NCI-H524 treated with DMSO at 0.1 percent for 48 hours (cell line): ENCODE measurements around the gene ROR2.

Experiments
- DNase-seq: peaks from one replicate; lab custom pipeline; 2025; lab: John Stamatoyannopoulos, UW

ROR2 gene

DNA sequence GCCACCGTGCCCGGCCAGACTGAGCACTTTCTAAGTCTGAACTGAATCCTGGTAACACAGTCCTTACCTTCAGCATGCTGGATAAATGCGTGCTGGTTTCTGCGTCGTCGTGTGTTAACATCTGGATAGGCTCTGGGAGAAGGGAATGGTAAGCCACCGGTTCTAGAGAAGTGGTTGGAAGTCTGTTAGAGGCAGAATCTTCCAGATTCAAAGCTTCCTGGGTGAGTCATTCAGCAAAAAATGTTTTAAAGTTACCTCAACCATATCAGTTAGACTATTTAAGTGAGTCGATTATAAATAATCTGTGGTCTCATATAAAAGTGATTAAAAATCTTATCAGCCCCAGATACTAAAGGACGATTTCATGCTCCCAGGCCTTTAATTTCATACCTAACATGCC is 269.9 kb downstream of the ROR2 start:
- DNase-seq, result no peak

DNA sequence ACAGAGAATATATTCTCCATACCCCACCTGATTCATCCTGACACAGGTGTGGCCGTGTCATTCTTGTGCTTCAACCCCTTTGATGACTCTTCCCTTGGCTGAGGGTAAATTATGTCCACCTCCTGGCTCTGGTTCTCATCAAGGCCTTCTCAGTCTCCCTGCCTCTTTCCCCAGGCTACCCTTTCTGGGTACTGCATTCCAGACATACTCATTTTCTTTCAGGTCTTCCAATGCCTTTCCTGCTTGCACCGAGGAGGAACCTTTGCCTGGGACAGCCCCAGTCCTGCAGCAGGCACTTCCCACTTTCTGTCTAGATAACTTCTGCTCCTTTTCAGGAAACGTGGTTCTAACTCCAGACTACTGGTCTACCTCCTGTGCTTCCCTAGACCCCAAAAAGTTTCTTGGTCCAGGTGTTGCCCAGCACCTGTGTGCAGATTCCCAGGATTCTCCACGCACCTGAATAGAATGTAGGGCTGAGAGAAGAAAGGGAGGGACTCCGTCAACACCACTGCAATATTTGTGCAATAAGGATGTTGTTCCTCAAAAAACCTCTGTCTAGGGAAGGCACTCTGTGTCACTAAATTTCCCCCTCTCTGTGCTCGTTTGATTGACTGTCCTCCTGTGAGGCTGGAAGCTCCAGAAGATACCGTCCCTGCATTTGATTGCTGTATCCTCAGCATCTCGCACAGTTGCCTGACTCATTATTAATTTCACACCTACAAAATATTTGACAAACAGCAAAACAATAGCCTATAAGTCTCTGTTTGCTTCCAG is 271.0 kb downstream of the ROR2 start:
- no peak for DNase-seq

DNA sequence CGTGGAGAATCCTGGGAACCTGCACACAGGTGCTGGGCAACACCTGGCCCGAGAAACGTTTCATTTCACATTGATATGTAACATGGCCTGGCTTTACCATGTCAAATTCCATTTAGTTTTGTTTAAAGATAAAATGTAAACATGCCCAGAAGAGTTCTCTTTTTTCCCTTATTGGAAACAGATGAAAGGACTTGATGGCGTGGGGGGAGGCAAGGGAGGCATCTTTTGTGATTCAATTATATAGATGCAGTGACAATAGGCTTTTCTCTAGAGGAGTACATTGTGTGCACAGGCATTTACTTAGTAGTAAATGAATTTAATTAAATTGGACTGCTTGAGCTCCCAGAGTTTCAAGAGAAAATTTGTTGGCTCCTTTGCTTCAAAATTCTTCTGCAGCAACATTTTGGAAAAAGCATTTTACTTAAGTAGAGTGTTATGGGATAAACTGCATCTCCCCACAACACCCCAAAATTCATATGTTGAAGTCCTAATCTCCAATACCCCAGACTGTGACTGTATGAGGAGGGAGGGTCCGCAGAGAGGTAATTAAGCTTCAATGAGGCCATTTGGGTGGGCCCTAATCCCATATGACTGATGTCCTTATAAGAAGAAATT is 272.1 kb downstream of the ROR2 start:
- no peak for DNase-seq

DNA sequence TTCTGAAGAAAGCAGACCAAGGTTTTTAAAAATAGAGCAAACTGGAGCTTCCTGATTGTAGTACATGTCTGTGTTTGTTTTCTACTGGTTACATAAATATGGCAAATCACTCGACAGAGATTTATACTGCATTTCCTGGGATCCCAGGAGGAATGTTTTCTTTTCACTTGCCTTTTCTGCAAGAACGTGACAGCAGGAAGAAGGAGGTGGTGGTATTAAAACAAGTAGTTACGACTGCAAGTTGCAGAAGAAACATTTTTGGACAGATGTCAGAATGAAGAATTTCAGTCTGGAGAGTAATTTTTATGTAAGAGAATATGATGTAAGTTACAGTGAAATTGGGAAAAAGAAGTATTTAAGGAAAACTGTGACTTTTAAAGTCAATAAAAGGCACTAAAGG is 272.7 kb downstream of the ROR2 start:
- no peak for DNase-seq

DNA sequence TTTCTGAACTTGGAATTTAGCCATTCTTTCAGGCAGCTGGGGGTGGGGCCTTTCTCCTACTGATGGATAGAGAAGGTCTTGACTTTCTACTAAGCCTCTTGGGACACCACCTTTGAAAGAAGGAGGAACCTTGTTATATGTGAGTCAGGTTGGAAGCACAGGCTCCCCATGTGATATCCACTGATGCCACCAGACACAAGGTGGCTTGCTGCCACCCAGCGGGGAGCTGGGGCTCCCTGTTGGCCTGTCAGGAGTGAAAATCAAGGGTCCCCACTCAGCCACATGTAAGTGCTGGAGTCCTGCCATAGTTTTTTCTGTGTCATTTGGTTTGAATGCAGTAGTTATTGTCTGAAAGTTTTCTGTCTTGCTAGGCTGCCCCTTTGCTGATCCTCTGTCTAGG is 274.0 kb downstream of the ROR2 start:
- DNase-seq, result no peak

DNA sequence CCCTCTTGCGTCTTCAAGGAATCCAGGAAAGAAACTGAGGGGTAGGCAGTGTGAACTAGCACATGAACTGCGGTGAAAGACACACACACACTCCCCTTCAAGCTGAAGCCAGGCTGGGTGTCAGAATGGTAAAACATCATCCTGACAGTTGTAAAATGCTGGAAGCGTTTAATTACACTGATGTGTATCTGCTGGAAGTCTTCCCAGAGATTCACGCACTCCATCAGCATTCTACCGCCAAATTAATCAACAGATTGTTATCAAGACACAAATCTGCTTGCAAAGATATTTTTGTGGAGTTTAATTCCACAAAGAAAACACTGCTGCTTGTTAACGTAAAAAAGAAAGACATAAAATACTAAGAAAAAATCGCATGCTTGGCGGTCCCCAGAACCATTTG is 285.4 kb downstream of the ROR2 start:
- no peak for DNase-seq

DNA sequence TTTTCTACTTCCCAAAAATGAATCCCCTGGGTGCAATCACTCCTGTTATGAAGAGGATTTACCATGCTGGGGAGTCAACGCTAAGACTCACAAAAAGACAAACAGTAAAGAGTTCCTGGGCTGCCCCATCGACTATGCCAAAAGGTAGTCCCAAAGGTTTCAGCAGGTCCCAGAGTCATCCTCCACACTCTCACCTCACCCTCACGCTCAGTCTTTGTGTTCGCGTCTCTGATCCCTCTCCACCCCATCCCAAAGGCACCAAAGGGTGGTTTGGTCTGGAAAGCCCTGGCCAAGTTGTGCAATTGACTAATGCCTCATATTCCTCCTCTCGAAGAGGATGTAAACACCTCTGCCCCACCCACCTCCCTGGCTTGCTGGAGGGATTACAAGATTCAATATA is 286.2 kb downstream of the ROR2 start:
- no peak for DNase-seq

DNA sequence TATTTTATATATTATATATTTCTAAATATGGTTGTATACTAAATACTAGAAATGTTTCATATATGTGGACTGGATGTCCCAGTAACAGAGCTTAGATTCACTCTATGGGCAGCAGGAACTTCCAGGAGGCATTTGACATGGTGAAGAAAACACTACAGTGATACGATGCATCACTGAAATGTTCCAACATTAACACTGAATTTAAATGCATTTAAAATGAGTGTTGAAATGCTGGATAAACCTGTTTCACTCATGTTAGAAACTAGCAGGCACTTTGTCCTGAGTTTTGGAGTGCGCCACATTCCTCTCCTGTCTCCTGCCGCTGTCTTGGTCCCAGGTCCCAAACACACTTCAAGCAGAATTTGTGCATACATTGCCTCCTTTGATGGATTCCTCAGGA is 288.6 kb downstream of the ROR2 start:
- no peak for DNase-seq

DNA sequence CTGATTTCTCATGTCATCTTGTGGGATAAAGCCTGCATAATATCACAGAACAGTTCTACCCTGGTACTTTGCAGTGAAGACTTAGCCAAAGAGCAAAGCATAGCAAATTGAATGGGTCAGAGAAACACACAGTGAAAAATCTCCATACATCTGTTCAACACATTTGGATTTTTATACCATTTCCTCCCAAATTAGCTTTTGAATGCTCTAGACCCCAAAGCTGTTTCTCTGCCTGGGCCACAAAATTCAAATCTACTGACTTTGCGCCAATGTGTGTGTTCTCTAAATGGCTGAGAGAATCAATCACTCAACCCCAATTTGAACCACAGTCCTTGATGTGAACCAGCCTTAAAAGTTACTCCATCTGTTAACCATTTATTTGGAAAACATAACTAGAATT is 289.5 kb downstream of the ROR2 start:
- no peak for DNase-seq

DNA sequence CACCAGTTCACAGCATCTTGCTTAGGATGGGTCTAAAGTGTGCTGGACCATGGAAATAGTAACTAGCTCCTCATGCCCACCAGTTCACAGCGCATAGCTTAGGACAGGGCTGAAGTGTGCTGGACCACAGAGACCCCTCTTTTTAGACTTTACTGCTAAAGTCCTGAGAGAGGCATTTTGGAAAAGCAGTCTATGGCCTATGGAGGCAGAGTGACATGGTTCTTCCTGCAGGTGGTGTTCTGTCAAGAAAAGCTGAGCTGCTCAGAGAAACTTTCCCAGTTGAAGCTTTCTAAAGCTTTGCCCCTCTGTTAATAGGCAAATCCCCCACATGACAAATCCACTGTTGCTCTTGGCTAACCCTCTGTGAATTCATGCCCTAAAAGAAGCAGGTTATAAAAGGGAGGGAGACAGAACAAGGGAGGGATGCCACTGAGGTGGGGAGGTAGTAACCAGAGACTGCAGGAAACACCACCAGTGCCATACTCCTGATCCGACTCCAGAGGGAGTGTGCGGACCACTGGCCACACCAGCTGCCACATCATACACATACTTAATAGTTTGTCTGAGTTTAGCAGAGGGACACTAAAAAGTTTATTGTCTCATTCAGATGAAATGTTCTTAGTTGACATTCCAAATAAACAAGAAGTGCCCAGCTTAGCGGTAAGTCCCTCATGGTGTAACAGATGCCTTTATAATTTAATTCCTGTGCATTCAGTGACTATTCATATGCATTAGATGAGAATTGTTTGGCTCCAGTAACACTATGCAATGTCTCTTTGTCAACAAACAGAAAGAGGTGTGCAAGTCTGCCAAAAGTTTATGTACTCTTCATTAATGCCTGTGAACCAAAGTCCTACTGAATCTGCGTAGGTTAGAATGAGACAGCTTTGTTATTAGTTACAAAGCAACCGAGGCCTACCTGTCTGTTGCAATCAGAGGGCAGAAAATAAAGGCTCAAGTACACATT is 290.2 kb downstream of the ROR2 start:
- DNase-seq, result no peak

DNA sequence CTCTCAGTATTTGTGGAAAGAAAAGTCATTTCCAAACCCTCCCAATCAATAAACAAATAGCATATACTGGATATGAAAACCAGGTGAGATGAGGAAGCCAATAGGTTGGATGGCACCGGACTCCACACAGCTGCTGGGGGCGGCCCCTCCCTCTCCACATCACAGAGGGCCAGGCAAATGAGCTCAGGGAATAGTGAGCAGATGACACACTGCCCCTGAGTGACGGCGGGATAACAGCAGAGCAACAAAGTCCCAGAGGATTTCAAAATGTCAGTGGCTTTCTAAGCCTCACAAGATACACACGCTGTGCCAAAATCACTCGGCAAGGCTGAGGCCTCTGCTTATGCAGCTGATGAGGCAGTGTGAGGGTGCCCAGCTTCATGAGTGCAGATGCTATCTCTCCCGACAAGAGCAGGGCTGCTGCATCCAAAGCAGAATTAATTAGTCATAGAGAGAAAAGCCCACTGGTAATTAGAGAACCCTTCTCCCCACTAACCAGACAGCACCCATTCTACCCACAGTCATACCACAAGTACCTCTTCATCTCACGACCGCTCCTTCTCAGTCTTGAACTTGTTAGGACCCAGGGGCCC is 291.4 kb downstream of the ROR2 start:
- DNase-seq, result no peak

DNA sequence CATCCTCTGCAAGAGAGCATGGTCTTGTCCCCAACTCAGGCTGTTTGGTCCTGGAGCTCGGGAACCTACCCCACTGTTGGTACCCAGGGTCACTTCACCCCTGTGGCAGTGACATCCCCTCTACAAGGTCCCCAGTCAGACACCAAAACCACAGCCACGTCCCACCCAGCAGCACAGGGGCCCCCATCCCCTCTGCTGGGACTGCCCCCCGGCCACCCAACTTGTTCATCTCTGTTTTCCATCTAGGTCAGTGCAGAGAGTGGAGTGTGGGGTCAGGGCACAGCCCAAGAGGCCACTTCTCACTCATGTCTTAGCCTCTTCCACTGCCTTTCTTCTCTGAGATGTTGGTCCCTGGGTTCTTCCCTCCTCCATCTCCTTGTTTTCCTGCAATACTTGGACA is 292.5 kb downstream of the ROR2 start:
- DNase-seq, result no peak

DNA sequence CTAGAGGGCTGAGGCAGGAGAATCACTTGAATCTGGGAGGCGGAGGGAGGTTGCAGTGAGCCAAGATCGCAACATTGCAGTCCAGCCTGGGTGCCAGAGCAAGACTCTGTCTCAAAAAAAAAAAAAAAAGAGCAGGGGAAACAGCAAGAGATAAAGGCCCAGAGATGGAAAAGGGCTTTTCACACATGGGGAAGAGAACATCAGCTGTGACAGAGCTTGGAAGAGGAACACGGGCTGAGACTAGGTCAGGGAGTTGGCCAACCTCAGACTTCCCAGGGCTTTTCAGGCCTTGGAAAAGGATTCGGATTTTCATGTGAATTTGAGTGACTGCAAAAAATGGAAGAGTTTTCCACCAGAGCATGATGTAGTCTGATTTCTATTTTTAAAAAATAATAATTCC is 294.4 kb downstream of the ROR2 start:
- no peak for DNase-seq

DNA sequence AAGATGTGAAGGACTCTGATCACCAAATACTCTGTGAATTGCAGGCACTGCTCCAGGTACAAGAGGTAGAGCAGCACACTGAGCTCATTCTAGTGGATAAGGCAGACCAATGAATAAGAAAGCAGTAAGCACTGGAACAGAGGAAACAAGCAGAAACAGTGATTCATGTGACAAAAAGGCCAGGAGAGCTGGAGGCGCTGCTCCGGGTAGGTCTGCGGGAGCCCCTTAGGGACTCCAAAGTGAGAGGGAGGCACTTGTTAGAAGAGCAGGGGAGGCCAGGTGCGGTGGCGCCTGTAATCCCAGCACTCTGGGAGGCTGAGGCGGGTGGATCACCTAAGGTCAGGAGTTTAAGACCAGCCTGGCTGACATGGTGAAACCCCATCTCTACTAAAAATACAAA is 294.8 kb downstream of the ROR2 start:
- no peak for DNase-seq

DNA sequence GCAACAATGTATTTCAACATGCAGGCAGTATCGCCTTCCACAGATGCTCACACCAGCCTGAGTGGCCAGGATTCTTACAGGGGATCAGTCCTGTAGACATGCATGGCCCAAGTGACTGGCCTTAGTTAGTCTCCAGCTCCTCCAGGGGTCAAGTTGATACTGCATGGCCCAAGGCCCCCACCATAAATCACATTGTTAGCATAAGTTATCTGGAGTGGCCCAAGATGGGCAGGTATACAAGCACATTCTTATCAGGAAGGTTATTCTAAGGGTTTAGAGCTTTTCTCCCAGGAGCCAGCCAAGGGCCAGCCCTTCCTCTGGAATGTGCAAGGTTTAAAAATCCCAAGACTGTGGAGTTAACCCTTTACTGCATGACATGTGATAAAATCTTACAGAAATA is 295.5 kb downstream of the ROR2 start:
- DNase-seq, result no peak

DNA sequence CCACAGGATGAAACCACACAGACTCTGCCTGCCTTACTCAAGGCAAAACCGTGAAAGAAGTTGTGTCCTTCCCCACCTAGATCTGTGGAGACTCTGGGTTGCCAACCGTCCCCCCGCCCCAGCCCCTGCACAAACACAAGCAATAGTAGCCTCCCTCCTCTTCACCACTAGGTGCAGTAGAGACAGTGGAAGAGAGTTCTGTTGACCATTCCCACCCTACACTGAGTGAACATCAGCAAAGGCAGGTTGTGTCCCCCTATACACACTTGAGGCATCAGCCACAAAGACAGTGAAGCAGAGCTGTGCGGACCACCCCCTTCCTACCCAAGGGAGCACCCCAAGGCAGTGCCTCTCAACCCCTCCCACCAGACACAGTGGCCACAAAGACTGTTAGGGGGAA is 302.7 kb downstream of the ROR2 start:
- no peak for DNase-seq

DNA sequence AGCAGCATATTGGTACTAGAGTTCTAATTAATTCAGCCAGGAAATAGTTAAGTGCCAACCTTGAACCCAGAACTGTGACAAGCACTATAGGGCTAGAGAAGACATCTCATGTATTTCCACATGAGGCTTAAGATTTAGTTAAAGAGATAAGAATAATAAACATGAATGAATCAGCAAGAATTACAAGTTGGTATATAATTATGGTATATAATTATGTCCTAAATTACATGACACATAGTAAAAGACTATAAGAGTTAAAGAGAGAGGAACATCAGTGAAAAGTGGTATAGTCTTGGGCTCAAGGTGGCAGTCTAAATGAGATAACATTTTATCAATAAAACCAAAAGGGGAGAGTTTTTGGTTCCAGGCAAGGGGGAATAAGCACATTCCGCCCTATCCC is 303.3 kb downstream of the ROR2 start:
- DNase-seq, result no peak

DNA sequence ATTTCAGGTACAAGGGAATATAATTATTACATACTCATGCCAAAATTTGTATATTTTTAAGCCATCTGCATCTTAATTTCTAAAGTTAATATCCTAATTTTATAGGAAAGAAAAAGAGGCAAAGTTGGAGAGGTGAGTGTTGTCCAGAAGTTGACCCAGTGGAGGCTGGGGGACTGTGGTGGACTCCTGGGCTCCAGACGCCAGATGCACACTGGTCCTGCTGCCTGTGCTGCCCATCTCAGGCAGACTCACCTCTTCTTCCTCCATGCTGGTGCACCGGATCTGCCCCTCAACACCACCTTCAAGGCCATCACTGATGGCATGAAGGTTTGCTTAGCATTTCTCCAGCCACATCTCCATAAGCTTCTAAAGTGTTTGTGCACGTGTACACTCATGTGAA is 305.6 kb downstream of the ROR2 start:
- DNase-seq, result no peak

DNA sequence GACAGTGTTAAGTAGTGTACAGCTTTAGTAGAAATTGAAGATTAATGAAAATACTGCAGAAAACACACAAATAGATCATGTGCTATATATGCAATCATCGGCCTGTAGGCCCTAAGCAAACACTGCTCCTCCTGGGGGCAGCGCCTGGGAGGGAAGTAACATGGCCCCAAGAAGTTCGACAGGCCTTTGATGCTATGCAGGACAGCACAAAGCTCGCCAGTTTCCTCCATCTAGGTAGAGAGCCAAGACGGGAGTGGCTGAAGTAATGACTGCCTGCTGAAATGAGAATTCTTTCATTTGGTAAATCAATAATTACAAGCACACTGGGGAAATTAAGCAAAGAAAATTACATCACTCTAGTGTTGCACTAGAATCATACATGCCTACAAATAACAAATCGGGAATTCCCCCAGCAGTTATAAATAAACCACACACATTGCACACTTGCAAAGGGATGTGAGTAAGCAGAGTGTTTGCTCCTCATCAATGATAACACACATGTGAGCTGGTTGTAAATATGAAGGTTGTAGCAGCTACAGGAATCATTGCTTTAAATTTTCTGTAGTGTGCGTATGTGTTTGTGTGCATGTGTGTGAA is 306.4 kb downstream of the ROR2 start:
- DNase-seq, result no peak

DNA sequence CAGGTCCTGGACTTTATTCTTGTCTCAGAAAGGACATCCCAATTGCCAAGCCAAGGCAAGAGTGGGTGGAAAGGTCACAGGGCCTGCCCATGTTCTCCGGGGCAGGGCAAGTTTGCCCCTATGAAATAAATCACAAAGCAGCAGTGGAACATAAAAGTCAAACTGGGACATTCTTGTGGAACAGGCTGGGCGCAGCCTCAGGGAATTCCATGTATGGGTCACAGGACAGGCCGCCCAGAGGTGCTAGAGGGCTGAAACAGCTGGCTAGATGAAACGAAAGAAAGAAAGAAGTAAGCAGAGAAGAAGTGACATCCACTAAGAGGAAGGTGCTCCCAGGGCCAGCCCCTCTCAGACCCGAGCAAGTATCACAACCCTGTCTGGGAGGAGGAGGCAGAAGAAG is 307.3 kb downstream of the ROR2 start:
- no peak for DNase-seq

DNA sequence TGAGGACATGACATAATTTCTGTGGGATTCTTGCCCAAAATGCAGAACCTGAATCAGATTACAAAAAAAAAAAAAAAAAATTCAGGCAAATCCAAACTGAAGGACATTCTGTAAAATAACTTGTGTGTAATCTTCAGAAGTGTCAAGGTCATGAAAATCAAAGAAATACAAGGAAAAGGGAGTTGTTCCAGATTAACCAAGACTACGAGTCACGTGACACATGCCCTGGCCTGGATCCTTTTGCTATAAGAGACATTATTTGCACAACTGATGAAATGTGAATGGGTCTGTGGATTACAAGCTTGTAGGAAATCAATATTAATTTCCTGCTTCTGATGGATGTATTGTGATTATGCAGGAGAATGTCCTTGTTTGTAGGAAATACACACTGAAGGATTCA is 309.6 kb downstream of the ROR2 start:
- DNase-seq, result no peak

DNA sequence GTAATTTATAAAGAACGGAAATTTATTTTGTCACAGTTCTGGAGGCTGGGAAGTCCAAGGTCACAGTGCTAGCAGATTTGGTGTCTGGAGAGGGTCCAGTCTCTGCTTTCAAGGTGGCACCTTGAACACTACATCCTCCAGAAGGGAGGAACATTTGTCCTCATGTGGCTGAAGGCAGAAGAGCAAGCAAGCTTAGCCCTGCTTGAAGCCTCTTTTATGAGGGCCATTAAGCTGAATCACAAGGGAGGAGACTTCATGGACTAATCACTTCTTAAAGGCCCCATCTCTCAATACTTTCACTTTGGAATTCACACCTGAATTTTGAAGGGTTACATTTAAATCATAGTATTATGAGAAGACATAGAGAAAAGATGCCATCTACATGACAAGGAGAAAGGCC is 311.0 kb downstream of the ROR2 start:
- no peak for DNase-seq
